ENCODE measurements around the gene CASP8AP2. TPM values are rescaled to one million over a fixed set of nuclear protein-coding genes. Genes with fewer than 3 reads are reported as not detected.
"Not testable (repeated sequence)": the region's sequence is repeated elsewhere in the genome, so short reads cannot be mapped to it uniquely, and the experiment has no call there.

The CASP8AP2 gene
- total RNA-seq, 1 experiment from 2014 or later = 27.9 TPM

DNA sequence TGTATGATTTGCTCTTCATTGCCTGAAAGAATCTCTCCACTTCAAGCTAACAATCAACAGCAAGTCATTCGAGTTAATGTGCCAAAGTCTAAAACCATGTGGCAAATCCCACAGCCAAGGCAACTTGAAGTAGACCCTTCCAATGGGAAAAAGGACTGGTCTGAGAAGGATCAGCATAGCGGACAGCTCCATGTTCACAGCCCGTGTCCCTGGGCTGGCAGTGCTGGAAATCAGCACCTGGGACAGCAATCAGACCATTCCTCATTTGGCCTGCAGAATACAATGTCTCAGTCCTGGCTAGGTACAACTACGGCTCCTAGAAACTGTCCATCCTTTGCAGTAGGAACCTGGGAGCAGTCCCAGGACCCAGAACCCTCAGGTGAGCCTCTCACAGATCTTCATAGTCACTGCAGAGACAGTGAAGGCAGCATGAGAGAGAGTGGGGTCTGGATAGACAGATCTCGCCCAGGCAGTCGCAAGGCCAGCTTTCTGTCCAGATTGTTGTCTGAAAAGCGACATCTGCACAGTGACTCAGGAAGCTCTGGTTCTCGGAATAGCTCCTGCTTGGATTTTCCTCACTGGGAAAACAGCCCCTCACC is 65.7 kb downstream of the CASP8AP2 start (continued):
- TF ChIP-seq, protein P1, sequence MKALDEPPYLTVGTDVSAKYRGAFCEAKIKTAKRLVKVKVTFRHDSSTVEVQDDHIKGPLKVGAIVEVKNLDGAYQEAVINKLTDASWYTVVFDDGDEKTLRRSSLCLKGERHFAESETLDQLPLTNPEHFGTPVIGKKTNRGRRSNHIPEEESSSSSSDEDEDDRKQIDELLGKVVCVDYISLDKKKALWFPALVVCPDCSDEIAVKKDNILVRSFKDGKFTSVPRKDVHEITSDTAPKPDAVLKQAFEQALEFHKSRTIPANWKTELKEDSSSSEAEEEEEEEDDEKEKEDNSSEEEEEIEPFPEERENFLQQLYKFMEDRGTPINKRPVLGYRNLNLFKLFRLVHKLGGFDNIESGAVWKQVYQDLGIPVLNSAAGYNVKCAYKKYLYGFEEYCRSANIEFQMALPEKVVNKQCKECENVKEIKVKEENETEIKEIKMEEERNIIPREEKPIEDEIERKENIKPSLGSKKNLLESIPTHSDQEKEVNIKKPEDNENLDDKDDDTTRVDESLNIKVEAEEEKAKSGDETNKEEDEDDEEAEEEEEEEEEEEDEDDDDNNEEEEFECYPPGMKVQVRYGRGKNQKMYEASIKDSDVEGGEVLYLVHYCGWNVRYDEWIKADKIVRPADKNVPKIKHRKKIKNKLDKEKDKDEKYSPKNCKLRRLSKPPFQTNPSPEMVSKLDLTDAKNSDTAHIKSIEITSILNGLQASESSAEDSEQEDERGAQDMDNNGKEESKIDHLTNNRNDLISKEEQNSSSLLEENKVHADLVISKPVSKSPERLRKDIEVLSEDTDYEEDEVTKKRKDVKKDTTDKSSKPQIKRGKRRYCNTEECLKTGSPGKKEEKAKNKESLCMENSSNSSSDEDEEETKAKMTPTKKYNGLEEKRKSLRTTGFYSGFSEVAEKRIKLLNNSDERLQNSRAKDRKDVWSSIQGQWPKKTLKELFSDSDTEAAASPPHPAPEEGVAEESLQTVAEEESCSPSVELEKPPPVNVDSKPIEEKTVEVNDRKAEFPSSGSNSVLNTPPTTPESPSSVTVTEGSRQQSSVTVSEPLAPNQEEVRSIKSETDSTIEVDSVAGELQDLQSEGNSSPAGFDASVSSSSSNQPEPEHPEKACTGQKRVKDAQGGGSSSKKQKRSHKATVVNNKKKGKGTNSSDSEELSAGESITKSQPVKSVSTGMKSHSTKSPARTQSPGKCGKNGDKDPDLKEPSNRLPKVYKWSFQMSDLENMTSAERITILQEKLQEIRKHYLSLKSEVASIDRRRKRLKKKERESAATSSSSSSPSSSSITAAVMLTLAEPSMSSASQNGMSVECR (CRISPR knock-in tag; IDR thresholded peaks at IDR 0.05; ENCODE audit: borderline replicate concordance) = peak; percentile 97; the same call in 1 of the 2 replicates
- TF ChIP-seq HMGA2 (CRISPR knock-in tag; IDR thresholded peaks at IDR 0.05) (no peak), ATF1 (CRISPR knock-in tag; IDR thresholded peaks at IDR 0.05) (peak; percentile 78; the same call in 1 of the 2 replicates), ZBTB21 (CRISPR knock-in tag; IDR thresholded peaks at IDR 0.05; ENCODE audit: borderline replicate concordance) (peak; percentile 45; the same call in 1 of the 2 replicates), RELA (CRISPR knock-in tag; IDR thresholded peaks at IDR 0.05; ENCODE audit: borderline replicate concordance) (peak; percentile 95), NFATC4 (CRISPR knock-in tag; IDR thresholded peaks at IDR 0.05) (no peak)
- TF ChIP-seq, protein P2, sequence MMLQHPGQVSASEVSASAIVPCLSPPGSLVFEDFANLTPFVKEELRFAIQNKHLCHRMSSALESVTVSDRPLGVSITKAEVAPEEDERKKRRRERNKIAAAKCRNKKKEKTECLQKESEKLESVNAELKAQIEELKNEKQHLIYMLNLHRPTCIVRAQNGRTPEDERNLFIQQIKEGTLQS (CRISPR knock-in tag; conservative IDR thresholded peaks at IDR 0.05) = no peak
- TF ChIP-seq, protein P3, sequence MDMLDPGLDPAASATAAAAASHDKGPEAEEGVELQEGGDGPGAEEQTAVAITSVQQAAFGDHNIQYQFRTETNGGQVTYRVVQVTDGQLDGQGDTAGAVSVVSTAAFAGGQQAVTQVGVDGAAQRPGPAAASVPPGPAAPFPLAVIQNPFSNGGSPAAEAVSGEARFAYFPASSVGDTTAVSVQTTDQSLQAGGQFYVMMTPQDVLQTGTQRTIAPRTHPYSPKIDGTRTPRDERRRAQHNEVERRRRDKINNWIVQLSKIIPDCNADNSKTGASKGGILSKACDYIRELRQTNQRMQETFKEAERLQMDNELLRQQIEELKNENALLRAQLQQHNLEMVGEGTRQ (CRISPR knock-in tag; IDR thresholded peaks at IDR 0.05) = no peak

DNA sequence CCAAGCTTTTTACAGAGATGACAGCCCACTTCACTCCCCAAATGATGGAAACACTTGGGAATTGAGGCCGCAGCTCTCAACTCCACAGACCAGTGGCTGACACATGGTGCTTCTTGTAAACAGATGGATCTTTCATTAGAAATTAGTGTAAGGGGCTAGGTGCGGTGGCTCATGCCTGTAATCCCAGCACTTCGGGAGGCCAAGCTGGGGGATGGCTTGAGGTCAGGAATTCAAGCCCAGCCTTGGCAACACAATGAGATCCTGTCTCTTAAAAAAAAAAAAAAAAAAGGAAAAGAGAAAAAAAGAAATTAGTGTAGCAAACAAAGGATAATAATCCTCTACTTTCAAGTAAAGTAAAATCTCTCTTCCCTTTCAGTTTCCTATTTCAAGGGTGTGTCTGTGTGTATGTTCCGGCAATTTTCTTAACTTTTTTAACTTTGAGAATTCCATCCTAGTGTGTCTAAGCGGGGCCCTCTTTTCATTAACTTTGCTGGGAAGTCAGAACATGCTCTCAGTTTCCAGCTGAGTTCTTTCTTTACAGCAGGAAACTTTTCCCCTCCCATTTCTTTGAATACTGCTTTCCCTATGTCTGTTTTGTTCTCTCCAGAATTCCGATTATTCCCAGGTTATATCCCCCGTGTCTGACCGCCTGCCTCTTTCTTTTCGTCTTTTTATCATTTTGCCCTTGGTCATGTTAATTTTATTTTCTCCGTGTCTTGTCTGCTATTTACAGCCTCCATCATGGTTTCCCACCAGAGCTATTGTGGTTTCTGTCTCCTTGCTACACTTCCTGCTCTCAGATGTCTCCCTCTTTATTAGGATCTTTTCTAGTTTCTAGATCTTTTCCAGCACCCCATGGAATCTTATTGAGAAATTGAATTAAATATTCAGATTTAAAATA is 80.6 kb downstream of the CASP8AP2 start:
- H3K27ac Mint-ChIP-seq = peak overlapping the region; percentile 77; the same call in 1 of the 2 replicates
- DNase-seq (ENCODE audit: low spot score); H3K4me3 Mint-ChIP-seq; H3K9me3 Mint-ChIP-seq; H3K27me3 Mint-ChIP-seq (ENCODE audit: low read depth); H3K36me3 Mint-ChIP-seq: not testable (repeated sequence)
- 0 out of 2 replicates have a peak, but pooled peaks have one; percentile 53 for TF ChIP-seq HMGA2 (CRISPR knock-in tag; IDR thresholded peaks at IDR 0.05)
- TF ChIP-seq ZNF317 (CRISPR knock-in tag; IDR thresholded peaks at IDR 0.05; ENCODE audit: borderline replicate concordance, low read depth) = peak; percentile 80
- peaks cover 16% of the 10 kb centered on the region for H3K4me1 Mint-ChIP-seq
- POLR2A ChIA-PET = interaction anchor here (0.7 kb wide), 1 partner anchor 10 kb away, joined by 3 read pairs; no protein-coding TSS in a partner anchor
- peak; percentile 61 for ATAC-seq
- CTCF ChIA-PET = interaction anchor here (2.5 kb wide), 1 partner anchor 30 kb away, joined by 9 read pairs; no protein-coding TSS in a partner anchor

DNA sequence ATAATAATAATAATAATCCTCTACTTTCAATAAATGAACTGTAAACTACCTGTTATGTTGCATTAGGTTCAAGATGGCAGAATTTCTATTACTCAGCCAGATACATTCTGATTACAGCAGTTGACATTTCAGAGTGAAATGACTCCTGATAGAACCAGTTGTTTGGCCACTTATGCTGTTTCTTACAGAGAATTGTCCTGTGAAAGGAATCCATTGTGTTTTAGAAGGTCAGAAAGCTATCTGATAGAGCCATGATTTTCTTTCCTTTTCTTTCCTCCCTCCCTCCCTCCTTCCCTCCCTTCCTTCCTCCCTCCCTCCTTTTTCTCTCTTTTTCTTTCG is 81.2 kb downstream of the CASP8AP2 start:
- H3K4me3 Mint-ChIP-seq = no peak overlapping the region
- TF ChIP-seq ATF1 (CRISPR knock-in tag; IDR thresholded peaks at IDR 0.05) (no peak), ETV6 (CRISPR knock-in tag; IDR thresholded peaks at IDR 0.05) (no peak), ZNF416 (CRISPR knock-in tag; IDR thresholded peaks at IDR 0.05) (no peak)
- TF ChIP-seq, protein P4, sequence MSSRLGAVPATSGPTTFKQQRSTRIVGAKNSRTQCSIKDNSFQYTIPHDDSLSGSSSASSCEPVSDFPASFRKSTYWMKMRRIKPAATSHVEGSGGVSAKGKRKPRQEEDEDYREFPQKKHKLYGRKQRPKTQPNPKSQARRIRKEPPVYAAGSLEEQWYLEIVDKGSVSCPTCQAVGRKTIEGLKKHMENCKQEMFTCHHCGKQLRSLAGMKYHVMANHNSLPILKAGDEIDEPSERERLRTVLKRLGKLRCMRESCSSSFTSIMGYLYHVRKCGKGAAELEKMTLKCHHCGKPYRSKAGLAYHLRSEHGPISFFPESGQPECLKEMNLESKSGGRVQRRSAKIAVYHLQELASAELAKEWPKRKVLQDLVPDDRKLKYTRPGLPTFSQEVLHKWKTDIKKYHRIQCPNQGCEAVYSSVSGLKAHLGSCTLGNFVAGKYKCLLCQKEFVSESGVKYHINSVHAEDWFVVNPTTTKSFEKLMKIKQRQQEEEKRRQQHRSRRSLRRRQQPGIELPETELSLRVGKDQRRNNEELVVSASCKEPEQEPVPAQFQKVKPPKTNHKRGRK (CRISPR knock-in tag; IDR thresholded peaks at IDR 0.05; ENCODE audit: borderline replicate concordance) = no peak
- TF ChIP-seq, protein P1 (CRISPR knock-in tag; IDR thresholded peaks at IDR 0.05; ENCODE audit: borderline replicate concordance) = no peak
- TF ChIP-seq, protein P5, sequence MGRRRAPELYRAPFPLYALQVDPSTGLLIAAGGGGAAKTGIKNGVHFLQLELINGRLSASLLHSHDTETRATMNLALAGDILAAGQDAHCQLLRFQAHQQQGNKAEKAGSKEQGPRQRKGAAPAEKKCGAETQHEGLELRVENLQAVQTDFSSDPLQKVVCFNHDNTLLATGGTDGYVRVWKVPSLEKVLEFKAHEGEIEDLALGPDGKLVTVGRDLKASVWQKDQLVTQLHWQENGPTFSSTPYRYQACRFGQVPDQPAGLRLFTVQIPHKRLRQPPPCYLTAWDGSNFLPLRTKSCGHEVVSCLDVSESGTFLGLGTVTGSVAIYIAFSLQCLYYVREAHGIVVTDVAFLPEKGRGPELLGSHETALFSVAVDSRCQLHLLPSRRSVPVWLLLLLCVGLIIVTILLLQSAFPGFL (CRISPR knock-in tag; IDR thresholded peaks at IDR 0.05; ENCODE audit: borderline replicate concordance) = no peak

More for the DNA sequence above, 81.2 kb downstream of the CASP8AP2 start:
- peaks cover 16% of the 10 kb centered on the region for H3K4me1 Mint-ChIP-seq
- CTCF ChIA-PET = interaction anchor here (2.5 kb wide), 1 partner anchor 30 kb away, joined by 9 read pairs; no protein-coding TSS in a partner anchor
- peak overlapping the region; percentile 59; the same call in 1 of the 2 replicates for H3K27ac Mint-ChIP-seq
- ATAC-seq (no peak), DNase-seq (ENCODE audit: low spot score) (no peak)
- H3K36me3 Mint-ChIP-seq = no peaks in the 10 kb centered on the region
- POLR2A ChIA-PET = interaction anchor here (0.6 to 0.7 kb wide), 2 partner anchors 9 to 161 kb away, joined by 3 read pairs; no protein-coding TSS in a partner anchor
- H3K27me3 Mint-ChIP-seq (ENCODE audit: low read depth) = no peaks in the 10 kb centered on the region; the same call in 1 of the 2 replicates
- peaks cover 11% of the 10 kb centered on the region for H3K9me3 Mint-ChIP-seq

All from WTC11 (cell line).